NB4 (cell line): ENCODE data around the gene ZNF678.

Source experiments
- MAX ChIP-seq: IDR thresholded peaks from 2 replicates; pipeline ENCODE4 v1.6.1; 2011; ENCODE audit warnings: low read depth, low read length
- POLR2A ChIP-seq: IDR thresholded peaks from 2 replicates; pipeline ENCODE4 v1.6.1; 2011; ENCODE audit warnings: mild to moderate bottlenecking; ENCODE audit not compliant: insufficient read length; ENCODE audit errors: extremely low read depth

GRCh38 chr1:227518876-227519275, 44.5 kb upstream of the ZNF678 start:
- no peak for TF ChIP-seq MAX
- TF ChIP-seq POLR2A = no peak
